DND-41 (cell line): ENCODE results near the gene ENHO.

Source experiments
- ATAC-seq: fragments of 200-7000 bp; cut with Tn5 transposase; 3 replicates; pipeline ENCODE4 v1.9.1; 2021; ENCODE audit warnings: low read depth; ENCODE audit not compliant: insufficient read depth
- DNase-seq: peaks from one replicate; pipeline ENCODE4 v3.0.0-alpha.2; 2020
- H2AFZ ChIP-seq: 2 replicates; pipeline ENCODE4 v1.6.0; 2012; ENCODE audit warnings: low read depth, low read length
- H3K27ac ChIP-seq: 2 replicates; pipeline ENCODE4 v1.5.1; 2012; ENCODE audit warnings: low read length, inconsistent platforms
- H3K27me3 ChIP-seq: fragments of 200-600 bp; sonication (generic); 2 replicates; pipeline ENCODE4 v1.6.0; 2012; ENCODE audit warnings: low read length, mild to moderate bottlenecking, inconsistent platforms; ENCODE audit not compliant: insufficient read depth, poor library complexity
- H3K36me3 ChIP-seq: 2 replicates; pipeline ENCODE4 v1.5.1; 2012; ENCODE audit warnings: low read length, inconsistent platforms; ENCODE audit not compliant: insufficient read depth
- H3K4me1 ChIP-seq: 2 replicates; pipeline ENCODE4 v1.5.1; 2012; ENCODE audit warnings: mild to moderate bottlenecking, low read length; ENCODE audit not compliant: insufficient read depth
- H3K4me2 ChIP-seq: 2 replicates; pipeline ENCODE4 v1.6.0; 2012; ENCODE audit warnings: mild to moderate bottlenecking, moderate library complexity, low read length, inconsistent platforms; ENCODE audit not compliant: insufficient read depth
- H3K4me3 ChIP-seq, 2 experiments: fragments of 200-600 bp in 1 of 2; shearing (Covaris generic) in 1 of 2; 2 replicates each; pipeline ENCODE4 v1.5.1; 2012 to 2016; ENCODE audit warnings: inconsistent platforms in 2 of 2, low read length in 2 of 2, mild to moderate bottlenecking in 2 of 2, low read depth in 1 of 2, moderate library complexity in 1 of 2
- H3K79me2 ChIP-seq: 2 replicates; pipeline ENCODE4 v1.6.0; 2012; ENCODE audit warnings: low read length, inconsistent platforms; ENCODE audit not compliant: insufficient read depth
- H3K9ac ChIP-seq: 2 replicates; pipeline ENCODE4 v1.6.0; 2012; ENCODE audit warnings: low read depth, mild to moderate bottlenecking, inconsistent platforms, low read length, moderate library complexity
- H3K9me3 ChIP-seq: 2 replicates; pipeline ENCODE4 v1.5.1; 2012; ENCODE audit warnings: low read length, moderate library complexity, mild to moderate bottlenecking, inconsistent platforms; ENCODE audit not compliant: insufficient read depth, severe bottlenecking
- H4K20me1 ChIP-seq: 2 replicates; pipeline ENCODE4 v1.6.0; 2012; ENCODE audit warnings: low read length; ENCODE audit not compliant: insufficient read depth
- EZH2 ChIP-seq: IDR thresholded peaks from 3 replicates; pipeline ENCODE4 v1.6.1; 2012; ENCODE audit warnings: borderline replicate concordance, low read depth, mild to moderate bottlenecking, moderate library complexity, low read length, inconsistent platforms; ENCODE audit not compliant: severe bottlenecking
- TF ChIP-seq, protein P1 (sequence below): IDR thresholded peaks from 2 replicates; pipeline ENCODE4 v1.5.1; 2012; ENCODE audit warnings: borderline replicate concordance, low read length, moderate library complexity, mild to moderate bottlenecking; ENCODE audit not compliant: poor library complexity, severe bottlenecking; ENCODE audit errors: extremely low read depth

The ENHO gene

DNA sequence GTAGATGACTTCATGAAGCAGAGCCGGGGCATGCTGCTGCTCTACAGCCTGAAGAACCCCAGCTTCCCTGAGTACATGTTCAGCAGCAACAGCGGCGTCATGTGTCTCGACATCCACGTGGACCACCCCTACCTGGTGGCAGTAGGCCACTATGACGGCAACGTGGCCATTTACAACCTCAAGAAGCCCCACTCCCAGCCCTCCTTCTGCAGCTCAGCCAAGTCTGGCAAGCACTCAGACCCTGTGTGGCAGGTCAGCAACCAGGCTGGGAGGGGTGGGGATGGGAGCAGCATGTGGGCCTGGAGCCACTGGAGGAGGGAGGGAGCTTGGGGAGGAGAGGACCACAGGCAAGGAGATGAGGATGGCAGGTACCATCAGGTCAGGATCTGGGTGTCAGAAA is 16.2 kb downstream of the ENHO start:
- ATAC-seq: no peak
- H3K27ac ChIP-seq: no peak overlapping the region
- no peak overlapping the region for H3K9ac ChIP-seq
- no peak overlapping the region for H3K4me3 ChIP-seq
- peaks cover 2% of the 10 kb centered on the region for H3K27me3 ChIP-seq
- no peaks in the 10 kb centered on the region; the same call in 1 of the 2 replicates for H4K20me1 ChIP-seq
- H2AFZ ChIP-seq: no peak overlapping the region
- H3K4me1 ChIP-seq: no peaks in the 10 kb centered on the region
- H3K79me2 ChIP-seq: no peaks in the 10 kb centered on the region
- H3K9me3 ChIP-seq: no peaks in the 10 kb centered on the region
- no peak for DNase-seq
- no peak overlapping the region for H3K4me2 ChIP-seq
- TF ChIP-seq, protein P1, sequence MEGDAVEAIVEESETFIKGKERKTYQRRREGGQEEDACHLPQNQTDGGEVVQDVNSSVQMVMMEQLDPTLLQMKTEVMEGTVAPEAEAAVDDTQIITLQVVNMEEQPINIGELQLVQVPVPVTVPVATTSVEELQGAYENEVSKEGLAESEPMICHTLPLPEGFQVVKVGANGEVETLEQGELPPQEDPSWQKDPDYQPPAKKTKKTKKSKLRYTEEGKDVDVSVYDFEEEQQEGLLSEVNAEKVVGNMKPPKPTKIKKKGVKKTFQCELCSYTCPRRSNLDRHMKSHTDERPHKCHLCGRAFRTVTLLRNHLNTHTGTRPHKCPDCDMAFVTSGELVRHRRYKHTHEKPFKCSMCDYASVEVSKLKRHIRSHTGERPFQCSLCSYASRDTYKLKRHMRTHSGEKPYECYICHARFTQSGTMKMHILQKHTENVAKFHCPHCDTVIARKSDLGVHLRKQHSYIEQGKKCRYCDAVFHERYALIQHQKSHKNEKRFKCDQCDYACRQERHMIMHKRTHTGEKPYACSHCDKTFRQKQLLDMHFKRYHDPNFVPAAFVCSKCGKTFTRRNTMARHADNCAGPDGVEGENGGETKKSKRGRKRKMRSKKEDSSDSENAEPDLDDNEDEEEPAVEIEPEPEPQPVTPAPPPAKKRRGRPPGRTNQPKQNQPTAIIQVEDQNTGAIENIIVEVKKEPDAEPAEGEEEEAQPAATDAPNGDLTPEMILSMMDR: no peak
- TF ChIP-seq EZH2: no peak
- no peaks in the 10 kb centered on the region for H3K36me3 ChIP-seq

DNA sequence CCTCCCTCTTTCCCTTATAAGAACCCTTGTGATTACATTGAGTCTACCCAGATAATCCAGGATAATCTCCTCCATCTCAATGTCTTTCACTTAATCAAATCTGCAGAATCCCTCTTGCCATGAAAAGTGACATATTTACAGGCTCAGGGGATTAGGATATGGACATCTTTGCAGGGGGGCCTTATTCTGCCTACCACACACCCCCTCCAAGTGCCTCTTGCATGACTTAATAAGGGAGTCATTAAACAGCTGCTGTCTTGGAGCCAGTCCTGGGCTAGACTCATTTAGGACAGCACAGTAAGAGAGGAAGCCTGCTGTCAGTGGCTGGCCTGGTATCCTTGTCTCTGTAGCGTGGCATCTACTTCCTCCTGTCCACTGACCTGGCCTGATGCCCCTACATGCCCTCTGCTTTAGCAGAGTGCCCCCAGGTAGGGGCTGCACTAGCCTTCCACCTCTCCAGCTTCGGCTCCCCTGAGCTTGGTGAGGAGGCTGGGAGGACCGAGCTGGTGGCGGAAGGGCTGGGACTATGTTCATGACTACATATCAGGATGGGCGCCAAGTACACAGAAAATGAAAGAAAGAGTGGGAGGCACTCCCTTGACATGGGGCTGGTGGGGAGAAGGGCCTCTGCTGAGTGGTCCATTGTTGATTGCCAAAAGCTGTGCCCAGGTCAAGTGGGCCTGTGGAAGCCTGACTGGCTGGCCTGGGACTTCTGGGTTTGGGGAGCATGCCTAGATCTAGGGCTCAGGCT is 17.2 kb downstream of the ENHO start:
- Histone ChIP-seq H4K20me1 (no peaks in the 10 kb centered on the region; the same call in 1 of the 2 replicates), H3K4me2 (no peak overlapping the region)

DNA sequence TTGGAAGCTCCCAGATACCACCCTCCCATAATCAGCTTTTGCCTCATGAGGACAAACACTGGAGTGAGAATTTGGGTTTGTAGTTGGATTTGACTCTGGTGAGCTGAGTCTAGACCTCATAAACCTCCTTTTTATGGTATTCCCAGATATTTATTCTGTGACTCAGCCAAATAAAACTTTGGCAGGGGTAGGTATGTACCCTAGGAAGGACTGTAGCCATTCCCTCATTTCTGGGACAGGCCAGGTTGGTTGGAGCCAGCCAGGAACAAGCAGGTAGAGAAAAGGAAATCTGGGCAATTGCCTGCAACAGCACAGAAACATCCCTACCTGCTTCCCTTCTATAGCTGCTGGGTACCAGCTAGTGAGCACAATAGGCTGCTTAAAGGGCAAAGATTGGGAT is 19.4 kb downstream of the ENHO start:
- no peaks in the 10 kb centered on the region for H3K79me2 ChIP-seq
- H3K9ac ChIP-seq: no peak overlapping the region
- H3K4me3 ChIP-seq: no peak overlapping the region

More for the DNA sequence above, 17.2 kb downstream of the ENHO start:
- no peak overlapping the region for H2AFZ ChIP-seq
- H3K4me1 ChIP-seq: no peaks in the 10 kb centered on the region
- ATAC-seq (no peak), DNase-seq (no peak)
- H3K4me3 ChIP-seq: no peak overlapping the region
- H3K9me3 ChIP-seq: no peaks in the 10 kb centered on the region
- H3K36me3 ChIP-seq: no peaks in the 10 kb centered on the region
- H3K27me3 ChIP-seq: peaks cover 2% of the 10 kb centered on the region
- H3K27ac ChIP-seq: no peak overlapping the region
- H3K9ac ChIP-seq: no peak overlapping the region
- no peak for TF ChIP-seq EZH2
- TF ChIP-seq, protein P1: no peak
- H3K79me2 ChIP-seq: no peaks in the 10 kb centered on the region

More for the DNA sequence above, 19.4 kb downstream of the ENHO start:
- TF ChIP-seq, protein P1: no peak
- ATAC-seq (no peak), DNase-seq (no peak)
- Histone ChIP-seq H3K9me3 (no peaks in the 10 kb centered on the region), H3K27ac (no peak overlapping the region), H3K36me3 (no peaks in the 10 kb centered on the region), H3K4me2 (no peak overlapping the region), H2AFZ (no peak overlapping the region), H3K27me3 (peaks cover 6% of the 10 kb centered on the region), H4K20me1 (no peaks in the 10 kb centered on the region; the same call in 1 of the 2 replicates), H3K4me1 (no peaks in the 10 kb centered on the region)
